GM19324 (cell line): ENCODE results near the gene ABCB8.

Experiments
- ATAC-seq: cut with Tn5 transposase; IDR thresholded peaks from one replicate; pipeline ENCODE4 v1.9.1; 2021; ENCODE audit warnings: mild to moderate bottlenecking, moderate library complexity; ENCODE audit not compliant: unreplicated experiment, low FRiP score

Gene ABCB8

GRCh38 chr7:151095828-151096475 lies 67.7 kb downstream of the ABCB8 start:
- no peak for ATAC-seq
